GM12874 (cell line): ENCODE data around the gene CRKL.
A peak's percentile ranks its signal among the peaks of the same experiment; 100 is the strongest.

ENCODE experiments used
- CTCF ChIP-seq: IDR thresholded peaks from 2 replicates; pipeline ENCODE4 v1.5.1; 2011; ENCODE audit warnings: low read depth, mild to moderate bottlenecking, control low read depth, low read length, moderate library complexity; ENCODE audit not compliant: insufficient read depth

CRKL gene

GRCh38 chr22:20977516-20978170 lies 60.4 kb downstream of the CRKL start:
- TF ChIP-seq CTCF = no peak

GRCh38 chr22:20978419-20978818 lies 61.2 kb downstream of the CRKL start:
- no peak for TF ChIP-seq CTCF

- TF ChIP-seq CTCF = no peak
Measured at GRCh38 chr22:20979243-20979809, 62.1 kb downstream of the CRKL start.

- no peak for TF ChIP-seq CTCF
Measured at GRCh38 chr22:20979940-20980453, 62.8 kb downstream of the CRKL start.

GRCh38 chr22:20980523-20980922 lies 63.3 kb downstream of the CRKL start:
- no peak for TF ChIP-seq CTCF

GRCh38 chr22:20980938-20981722 lies 63.9 kb downstream of the CRKL start:
- TF ChIP-seq CTCF = no peak

- TF ChIP-seq CTCF = peak; percentile 68
Measured at GRCh38 chr22:20981787-20982562, 64.8 kb downstream of the CRKL start, which contains the start of gene LZTR1. Gene LZTR1, plus strand, starts transcription at chr22:20982297. Its CDS starts 75 bp downstream, at chr22:20982372.
